NT2/D1 (cell line): ENCODE data around the gene ITGA4.

Experiments used
- SUZ12 ChIP-seq: IDR thresholded peaks from 2 replicates; pipeline ENCODE4 v1.6.1; 2011; ENCODE audit not compliant: insufficient read length, insufficient read depth; ENCODE audit errors: extremely low read depth
- YY1 ChIP-seq: IDR thresholded peaks from 2 replicates; pipeline ENCODE4 v1.6.1; 2011; ENCODE audit not compliant: insufficient read length, insufficient read depth
- ZNF274 ChIP-seq: IDR thresholded peaks from 2 replicates; pipeline ENCODE4 v1.6.1; 2011; ENCODE audit warnings: mild to moderate bottlenecking, low read depth, low read length

DNA sequence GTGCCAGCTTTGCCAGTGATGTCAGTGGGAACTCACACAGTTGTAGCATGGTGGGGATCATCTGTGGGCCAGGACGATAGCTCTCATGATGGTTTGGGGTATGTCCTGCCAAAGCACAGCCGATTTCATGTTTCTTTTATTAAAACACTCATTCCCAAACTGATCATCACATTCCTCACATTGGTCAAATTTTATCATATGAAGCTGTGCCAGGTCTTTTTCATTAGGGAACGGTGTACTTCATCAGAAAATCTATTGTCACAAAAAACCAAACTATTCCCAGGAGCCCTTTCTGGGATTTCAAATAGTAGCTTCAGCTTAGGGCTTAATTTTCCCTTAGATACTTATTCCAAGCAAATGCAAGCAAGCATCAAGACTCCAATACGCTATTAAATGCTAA, 42.0 kb downstream of the ITGA4 start:
- no peak for TF ChIP-seq YY1
- TF ChIP-seq ZNF274, result no peak
- no peak for TF ChIP-seq SUZ12
